A549 (cell line): Measurements from ENCODE around the gene CLCN4. TPM values are rescaled to one million over a fixed set of nuclear protein-coding genes. Genes with fewer than 3 reads are reported as not detected.

Experiments used
- ATAC-seq, 2 experiments: fragments of 200-7000 bp in 1 of 2; fragments of >200 bp in 1 of 2; cut with Nextera tagmentation in 1 of 2; cut with Tn5 transposase in 1 of 2; 3 replicates each; pipeline versions ENCODE4 v1.8.0 to v1.9.1; 2018 to 2020; ENCODE audit warnings: mild to moderate bottlenecking in 1 of 2, moderate library complexity in 1 of 2
- CTCF ChIA-PET: fragments of 300-600 bp; sonication (Branson Sonifier 250); formaldehyde crosslinking; extraction: SDS; loops from one replicate; lab custom pipeline; 2021; ENCODE audit warnings: antibody characterized with exemption, inconsistent platforms; lab: Yijun Ruan, JAX
- POLR2A ChIA-PET: fragments of 350-600 bp; formaldehyde crosslinking; extraction: SDS; loops from one replicate; lab custom pipeline; 2021; ENCODE audit warnings: antibody characterized with exemption, inconsistent platforms; lab: Yijun Ruan, JAX
- DNase-seq, 2 experiments: peaks; one replicate each; pipeline versions ENCODE4 v3.0.0 to v3.0.0-alpha.2; 2011 to 2016; ENCODE audit warnings: low read depth in 1 of 2, low spot score in 1 of 2
- FAIRE-seq: peaks from 2 replicates; lab custom pipeline; 2011; peaks lifted over from hg19 to GRCh38; lab: Jason Lieb, UNC
- H3K27ac ChIP-seq, 2 experiments: fragments of >200 bp; sonication (Bioruptor Twin); formaldehyde crosslinking; 3 replicates each; pipeline ENCODE4 v1.5.1; 2016 to 2017
- H3K4me1 ChIP-seq: fragments of >200 bp; sonication (Bioruptor Twin); formaldehyde crosslinking; 3 replicates; pipeline ENCODE4 v1.6.1; 2016
- H3K4me2 ChIP-seq: fragments of >200 bp; sonication (Bioruptor Twin); formaldehyde crosslinking; 3 replicates; pipeline ENCODE4 v1.6.1; 2016
- H3K4me3 ChIP-seq: fragments of >200 bp; sonication (Bioruptor Twin); formaldehyde crosslinking; 3 replicates; pipeline ENCODE4 v1.5.1; 2016
- H3K9me3 ChIP-seq: fragments of >200 bp; sonication (Bioruptor Twin); formaldehyde crosslinking; 3 replicates; pipeline ENCODE4 v1.6.1; 2016
- BHLHE40 ChIP-seq: IDR thresholded peaks from 2 replicates; pipeline ENCODE4 v1.6.1; 2012; ENCODE audit warnings: low read depth, low read length, inconsistent platforms
- CBX2 ChIP-seq: fragments of 200-600 bp; sonication (generic); IDR thresholded peaks from 2 replicates; pipeline ENCODE4 v1.6.1; 2016; ENCODE audit warnings: low read depth, mild to moderate bottlenecking, borderline replicate concordance
- CHD4 ChIP-seq: fragments of 200-600 bp; sonication (generic); IDR thresholded peaks from 2 replicates; pipeline ENCODE4 v1.6.1; 2016; ENCODE audit warnings: antibody characterized with exemption, mild to moderate bottlenecking, borderline replicate concordance
- EHMT2 ChIP-seq: fragments of 200-600 bp; sonication (generic); IDR thresholded peaks from 2 replicates; pipeline ENCODE4 v1.6.1; 2016; ENCODE audit warnings: antibody characterized with exemption, low read depth, mild to moderate bottlenecking, moderate library complexity
- EP300 ChIP-seq, 2 experiments: fragments of >200 bp; sonication (Bioruptor Twin); formaldehyde crosslinking; IDR thresholded peaks; 2 replicates in 1 of 2; 3 replicates in 1 of 2; pipeline ENCODE4 v1.6.1; 2016 to 2017
- ESRRA ChIP-seq: fragments of 150-350 bp; IDR thresholded peaks from 2 replicates; pipeline ENCODE4 v1.6.1; 2014; ENCODE audit warnings: mild to moderate bottlenecking, low read length, borderline replicate concordance
- FOSB ChIP-seq: fragments of 250-450 bp; sonication (Bioruptor Pico); IDR thresholded peaks from 2 replicates; pipeline ENCODE4 v1.5.0; 2020; ENCODE audit warnings: mild to moderate bottlenecking, moderate library complexity
- HDAC2 ChIP-seq: fragments of 200-600 bp; sonication (generic); IDR thresholded peaks from 2 replicates; pipeline ENCODE4 v1.6.1; 2016
- HOXA7 ChIP-seq: fragments of 250-450 bp; sonication (Bioruptor Pico); IDR thresholded peaks from 2 replicates; pipeline ENCODE4 v1.5.0; 2020; ENCODE audit warnings: mild to moderate bottlenecking, moderate library complexity
- HOXB5 ChIP-seq: fragments of 250-450 bp; sonication (Bioruptor Pico); IDR thresholded peaks from 2 replicates; pipeline ENCODE4 v1.5.0; 2020; ENCODE audit warnings: mild to moderate bottlenecking, moderate library complexity
- JUNB ChIP-seq: fragments of >200 bp; sonication (Bioruptor Twin); formaldehyde crosslinking; IDR thresholded peaks from 2 replicates; pipeline ENCODE4 v1.6.1; 2016
- KDM1A ChIP-seq: fragments of 200-600 bp; sonication (generic); IDR thresholded peaks from 2 replicates; pipeline ENCODE4 v1.6.1; 2016; ENCODE audit warnings: low read depth, mild to moderate bottlenecking
- KDM5A ChIP-seq: fragments of 200-600 bp; sonication (generic); IDR thresholded peaks from 2 replicates; pipeline ENCODE4 v1.6.1; 2016; ENCODE audit warnings: antibody characterized with exemption, mild to moderate bottlenecking
- MAFK ChIP-seq: fragments of 450-650 bp; IDR thresholded peaks from 2 replicates; pipeline ENCODE4 v1.6.1; 2014; ENCODE audit not compliant: partially characterized antibody
- MAX ChIP-seq: IDR thresholded peaks from 2 replicates; pipeline ENCODE4 v1.6.1; 2012
- NFE2L2 ChIP-seq: fragments of 150-350 bp; conservative IDR thresholded peaks from 2 replicates; pipeline ENCODE4 v1.6.1; 2014; ENCODE audit warnings: low read length
- NR3C1 ChIP-seq: fragments of >200 bp; sonication (Bioruptor Twin); formaldehyde crosslinking; IDR thresholded peaks from 3 replicates; pipeline ENCODE4 v1.6.1; 2017
- POLR2A ChIP-seq: IDR thresholded peaks from 2 replicates; pipeline ENCODE4 v1.6.1; 2012; ENCODE audit warnings: mild to moderate bottlenecking, low read length
- POLR2AphosphoS2 ChIP-seq: conservative IDR thresholded peaks from 2 replicates; pipeline ENCODE4 v1.6.1; 2012; ENCODE audit warnings: low read length, improper control_type of control experiment, inconsistent platforms
- RCOR1 ChIP-seq: fragments of 150-350 bp; IDR thresholded peaks from 2 replicates; pipeline ENCODE4 v1.6.1; 2014; ENCODE audit warnings: antibody characterized with exemption, low read length, low read depth
- RNF2 ChIP-seq: fragments of 200-600 bp; sonication (generic); IDR thresholded peaks from 2 replicates; pipeline ENCODE4 v1.6.1; 2016; ENCODE audit warnings: low read depth, mild to moderate bottlenecking, antibody characterized with exemption, moderate library complexity, borderline replicate concordance
- WGBS: methylation state at CpG from one replicate; pipeline ENCODE4 v1.1.6; 2017; ENCODE audit errors: missing lambda C conversion rate; 5-methylcytosine and 5-hydroxymethylcytosine counted together
- polyA plus RNA-seq, 4 experiments: library from polyadenylated mRNA; depleted of rRNA in 3 of 4; stranded (reverse); fragments of >200 nt; fragmentation: RNase III in 1 of 4; extraction: RNeasy Plus Mini Kit Qiagen cat#74134 plus additional on column Dnase treatment in 1 of 4; gene quantifications; 2 replicates in 3 of 4; 3 replicates in 1 of 4; pipeline ENCODE4 v1.2.3, GENCODE V29; 2011 to 2017
- TF ChIP-seq, protein P1 (sequence below): fragments of >200 bp; sonication (Bioruptor Twin); formaldehyde crosslinking; IDR thresholded peaks from 3 replicates; pipeline ENCODE4 v1.6.1; 2016
- TF ChIP-seq, protein P2 (sequence below): fragments of 450-650 bp; IDR thresholded peaks from 2 replicates; pipeline ENCODE4 v1.6.1; 2014; ENCODE audit warnings: antibody characterized with exemption

CLCN4 gene
- polyA plus RNA-seq, 2 of the 4 experiments (the other 2 are of a cell fraction) = 2.8 to 4.7 TPM

DNA sequence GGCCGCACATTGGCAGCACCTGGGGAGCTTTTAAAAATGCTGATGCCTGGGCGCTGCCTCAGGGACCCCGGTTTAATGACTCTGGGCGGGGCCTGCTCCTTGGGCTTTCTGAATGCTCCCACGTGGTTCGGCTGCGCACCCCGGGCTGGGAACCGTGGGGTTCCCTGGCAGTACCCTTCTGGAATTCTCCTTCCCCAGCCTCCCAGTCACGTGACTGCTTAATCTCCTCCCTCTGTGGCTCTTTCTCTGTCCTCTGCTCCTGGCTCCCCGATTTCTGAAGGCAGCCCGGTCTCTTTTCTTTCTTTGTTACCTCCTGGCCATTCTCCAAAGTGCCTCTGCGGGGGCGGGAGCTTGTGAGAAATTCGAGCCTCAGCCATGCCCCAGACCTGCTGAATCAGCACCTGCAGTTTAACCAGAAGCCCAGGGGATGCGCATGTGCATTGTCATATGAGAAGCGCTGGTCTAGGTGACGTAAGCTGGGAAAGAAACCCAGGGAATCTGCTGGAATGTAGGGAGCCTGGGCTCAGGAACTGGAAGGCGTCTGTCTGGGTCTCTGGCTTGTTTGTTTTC is 16.6 kb downstream of the CLCN4 start:
- Histone ChIP-seq H3K4me2 (no peak overlapping the region), H3K4me3 (no peak overlapping the region), H3K4me1 (0 out of 3 replicates have a peak, but pooled peaks cover 6% of the 10 kb centered on the region), H3K27ac (no peak overlapping the region), H3K9me3 (no peaks in the 10 kb centered on the region)
- DNase-seq = no peak
- 86% methylated on average over 19 of the region's 19 CpGs for WGBS
- CTCF ChIA-PET = interaction anchor here (0.6 to 4.4 kb wide), 3 partner anchors 16 to 201 kb away, joined by 3 to 29 read pairs (median 5); no protein-coding TSS in a partner anchor
- TF ChIP-seq JUNB = no peak
- TF ChIP-seq MAFK = peak; percentile 68
- ATAC-seq = no peak
- no peak for FAIRE-seq
- POLR2A ChIA-PET = no interaction called here

- Histone ChIP-seq H3K27ac (no peak overlapping the region), H3K4me1 (0 out of 3 replicates have a peak, but pooled peaks cover 6% of the 10 kb centered on the region), H3K9me3 (no peaks in the 10 kb centered on the region)
- DNase-seq = no peak
- CTCF ChIA-PET = interaction anchor here (1.2 to 4.4 kb wide), 2 partner anchors 16 to 54 kb away, joined by 5 to 29 read pairs; no protein-coding TSS in a partner anchor
- ATAC-seq = no peak
- FAIRE-seq = no peak
- TF ChIP-seq POLR2A = no peak
- TF ChIP-seq ESRRA = no peak
- TF ChIP-seq, protein P1, sequence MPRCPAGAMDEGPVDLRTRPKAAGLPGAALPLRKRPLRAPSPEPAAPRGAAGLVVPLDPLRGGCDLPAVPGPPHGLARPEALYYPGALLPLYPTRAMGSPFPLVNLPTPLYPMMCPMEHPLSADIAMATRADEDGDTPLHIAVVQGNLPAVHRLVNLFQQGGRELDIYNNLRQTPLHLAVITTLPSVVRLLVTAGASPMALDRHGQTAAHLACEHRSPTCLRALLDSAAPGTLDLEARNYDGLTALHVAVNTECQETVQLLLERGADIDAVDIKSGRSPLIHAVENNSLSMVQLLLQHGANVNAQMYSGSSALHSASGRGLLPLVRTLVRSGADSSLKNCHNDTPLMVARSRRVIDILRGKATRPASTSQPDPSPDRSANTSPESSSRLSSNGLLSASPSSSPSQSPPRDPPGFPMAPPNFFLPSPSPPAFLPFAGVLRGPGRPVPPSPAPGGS = no peak
- TF ChIP-seq HOXB5 (CRISPR knock-in tag) = no peak
- TF ChIP-seq NFE2L2 = no peak
- TF ChIP-seq RNF2 = no peak
- no peak for TF ChIP-seq JUNB
- TF ChIP-seq, all 56 proteins: peak for 0
- WGBS = 96% methylated on average over 9 of the region's 9 CpGs
- POLR2A ChIA-PET = no interaction called here
- Histone ChIP-seq H3K4me3 (no peak overlapping the region), H3K4me2 (no peak overlapping the region)
Measured at GRCh38 chrX:10174051-10174450, 17.3 kb downstream of the CLCN4 start.

DNA sequence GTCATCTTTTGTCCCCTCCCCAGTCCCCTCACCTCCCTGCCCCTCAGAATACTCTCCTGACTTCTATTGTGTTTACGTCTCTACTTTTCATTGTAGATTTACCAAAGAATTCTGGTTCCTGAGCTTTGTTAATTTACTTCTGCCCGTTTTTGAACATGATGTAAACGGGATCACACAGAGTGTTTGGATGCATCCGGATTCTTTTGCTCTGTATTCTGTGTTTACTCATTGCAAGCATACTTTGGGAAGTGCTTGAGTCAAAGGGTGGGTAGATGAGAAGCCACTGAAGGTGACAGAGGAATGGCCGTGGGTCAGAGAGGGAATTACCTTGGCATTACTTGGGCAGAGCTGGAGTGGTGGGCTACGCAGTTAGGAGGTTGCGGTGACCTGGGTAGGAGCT is 18.0 kb downstream of the CLCN4 start:
- 89% methylated on average over 7 of the region's 7 CpGs for WGBS
- no peak for ATAC-seq
- FAIRE-seq = peak; percentile 68
- Histone ChIP-seq H3K4me3 (no peak overlapping the region), H3K4me1 (0 out of 3 replicates have a peak, but pooled peaks cover 6% of the 10 kb centered on the region)
- TF ChIP-seq RCOR1 (no peak), HOXB5 (CRISPR knock-in tag) (no peak)
- TF ChIP-seq, all 56 proteins: peak for 0
- ChIA-PET POLR2A (no interaction called here), CTCF (interaction anchor here (1.2 to 4.4 kb wide), 2 partner anchors 15 to 55 kb away, joined by 5 to 29 read pairs; no protein-coding TSS in a partner anchor)
- H3K9me3 ChIP-seq = no peaks in the 10 kb centered on the region
- DNase-seq = no peak
- no peak overlapping the region for H3K4me2 ChIP-seq
- H3K27ac ChIP-seq = peak overlapping the region in 1 of 2 experiments; percentile 23; a peak in 1 of 6 replicates

DNA sequence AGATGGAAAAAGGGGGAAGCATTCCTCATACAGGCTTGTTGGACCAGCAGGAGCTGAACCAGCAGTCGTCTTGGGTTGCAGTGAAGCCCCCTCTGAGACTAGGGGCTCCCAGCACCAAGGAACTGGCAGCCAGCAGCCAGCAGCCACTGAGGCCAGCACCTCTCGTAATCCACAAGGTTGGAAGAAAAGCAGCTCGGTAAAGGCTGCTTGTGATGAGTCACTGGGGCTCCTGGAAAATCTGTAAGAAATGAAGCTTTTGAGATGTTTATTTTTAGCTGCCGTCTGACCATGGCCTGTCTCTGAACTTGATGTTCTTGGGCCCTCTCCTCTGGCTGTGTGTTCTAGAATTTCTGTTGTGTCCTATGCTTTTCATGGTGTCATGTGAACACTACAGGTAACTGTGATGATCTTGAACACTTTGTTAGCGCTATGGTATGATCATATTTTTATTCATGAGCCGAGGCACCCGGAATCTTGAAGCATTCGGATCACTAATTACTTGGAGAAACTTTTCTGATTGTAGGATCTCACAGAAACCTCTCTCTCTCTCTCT is 18.6 kb downstream of the CLCN4 start:
- Histone ChIP-seq H3K9me3 (no peaks in the 10 kb centered on the region), H3K4me1 (0 out of 3 replicates have a peak, but pooled peaks cover 6% of the 10 kb centered on the region), H3K4me2 (no peak overlapping the region), H3K27ac (peak overlapping the region in 1 of 2 experiments; percentile 23; a peak in 1 of 6 replicates), H3K4me3 (no peak overlapping the region)
- DNase-seq = no peak
- POLR2A ChIA-PET = no interaction called here
- 68% methylated on average over 8 of the region's 8 CpGs for WGBS
- TF ChIP-seq MAX (no peak), KDM5A (no peak), HOXA7 (no peak), POLR2AphosphoS2 (no peak), CHD4 (no peak), BHLHE40 (no peak), NFE2L2 (no peak), FOSB (CRISPR knock-in tag) (no peak), CBX2 (no peak), HOXB5 (CRISPR knock-in tag) (no peak), EP300 (IDR thresholded peaks at IDR 0.05) (no peak), KDM1A (no peak), EHMT2 (no peak), HDAC2 (no peak), NR3C1 (no peak)
- TF ChIP-seq, protein P2, sequence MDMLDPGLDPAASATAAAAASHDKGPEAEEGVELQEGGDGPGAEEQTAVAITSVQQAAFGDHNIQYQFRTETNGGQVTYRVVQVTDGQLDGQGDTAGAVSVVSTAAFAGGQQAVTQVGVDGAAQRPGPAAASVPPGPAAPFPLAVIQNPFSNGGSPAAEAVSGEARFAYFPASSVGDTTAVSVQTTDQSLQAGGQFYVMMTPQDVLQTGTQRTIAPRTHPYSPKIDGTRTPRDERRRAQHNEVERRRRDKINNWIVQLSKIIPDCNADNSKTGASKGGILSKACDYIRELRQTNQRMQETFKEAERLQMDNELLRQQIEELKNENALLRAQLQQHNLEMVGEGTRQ = no peak
- TF ChIP-seq, protein P1 = no peak
- no peak for ATAC-seq
- CTCF ChIA-PET = interaction anchor here (4.4 kb wide), 1 partner anchor 14 kb away, joined by 29 read pairs; no protein-coding TSS in a partner anchor
- FAIRE-seq = no peak
